H1 (cell line): Measurements from ENCODE around the gene HAVCR2. TPM values are rescaled to one million over a fixed set of nuclear protein-coding genes. Genes with fewer than 3 reads are reported as not detected.

Experiments
- ATF3 ChIP-seq: IDR thresholded peaks from 2 replicates; pipeline ENCODE4 v1.6.1; 2011; ENCODE audit warnings: low read depth, mild to moderate bottlenecking, low read length; ENCODE audit not compliant: insufficient read depth
- CREB1 ChIP-seq: IDR thresholded peaks from 2 replicates; pipeline ENCODE4 v1.6.1; 2012; ENCODE audit warnings: inconsistent platforms
- polyA plus RNA-seq, 7 experiments: library from polyadenylated mRNA; depleted of rRNA in 3 of 7; stranded (reverse) in 5 of 7; unstranded in 2 of 7; fragments of >200 nt in 5 of 7; fragments of 200-250 nt in 2 of 7; gene quantifications; 1 replicate in 5 of 7; 2 replicates in 1 of 7; 4 replicates in 1 of 7; pipeline versions ENCODE4 v1.2.1 to v1.2.3, GENCODE V29; 2011 to 2013; ENCODE audit warnings: missing spikeins in 2 of 7, mixed read lengths in 2 of 7
- total RNA-seq: library from RNA; stranded (reverse); fragmentation: NEBNext Ultra II Directional; extraction: Animal tissue kit (Norgen Biotek cat#: 25700); gene quantifications from 2 replicates; pipeline ENCODE4 v1.2.1, GENCODE V29; 2021

The HAVCR2 gene
- total and polyA plus RNA-seq, 2 of the 8 experiments (the other 6 are each of a cell fraction or from before 2014, with no cell fraction given): 0.03 TPM; not detected in 1

DNA sequence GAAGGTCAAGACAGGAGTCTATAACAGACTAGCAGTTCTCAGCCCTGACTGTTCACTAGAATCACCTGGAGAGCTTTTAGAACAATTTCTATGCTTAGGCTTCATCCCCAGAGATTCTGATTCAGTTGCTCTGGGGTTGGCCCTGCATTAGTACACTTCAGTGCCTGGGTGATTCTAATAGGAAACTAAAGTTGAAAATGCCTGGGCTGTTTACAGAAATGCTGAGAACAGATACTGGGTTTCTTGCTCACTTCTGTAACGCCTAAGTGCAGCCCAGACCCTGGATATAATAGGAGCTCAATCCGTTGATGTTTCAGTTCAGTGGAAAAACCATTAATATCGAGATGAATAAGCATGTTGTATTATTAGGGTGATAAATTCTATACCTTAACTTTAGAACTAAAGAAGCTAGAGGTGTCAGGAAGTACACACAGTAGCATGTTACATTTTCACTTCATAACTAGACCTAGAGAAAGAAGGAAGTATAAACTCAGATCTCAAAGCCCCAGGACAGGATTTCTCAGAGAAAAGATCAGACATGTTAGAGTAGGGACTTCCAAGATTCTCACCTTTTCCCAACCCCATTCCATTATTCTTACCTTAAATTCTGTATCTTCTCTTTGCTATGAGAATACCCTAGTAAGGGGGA lies 20.4 kb downstream of the HAVCR2 start (continued):
- no peak for TF ChIP-seq ATF3
- TF ChIP-seq CREB1: no peak
